Endometrium (tissue), 2 donors: ENCODE measurements around the gene FZD2.
"Not testable (repeated sequence)": the region's sequence is repeated elsewhere in the genome, so short reads cannot be mapped to it uniquely, and the experiment has no call there.

Experiments
- FAIRE-seq: peaks from 2 replicates; lab custom pipeline; 2012; peaks lifted over from hg19 to GRCh38; lab: Jason Lieb, UNC
- donor health status: control.
- donor health status: control.

Gene FZD2

GRCh38 chr17:44556832-44557606, at the start of gene FZD2:
Gene FZD2, plus strand, starts transcription at chr17:44557484. Its CDS starts 205 bp downstream, at chr17:44557689.
- FAIRE-seq, result peak; percentile 98

- FAIRE-seq, result not testable (repeated sequence)
Measured at GRCh38 chr17:44511241-44512134, 45.8 kb upstream of the FZD2 start.

DNA sequence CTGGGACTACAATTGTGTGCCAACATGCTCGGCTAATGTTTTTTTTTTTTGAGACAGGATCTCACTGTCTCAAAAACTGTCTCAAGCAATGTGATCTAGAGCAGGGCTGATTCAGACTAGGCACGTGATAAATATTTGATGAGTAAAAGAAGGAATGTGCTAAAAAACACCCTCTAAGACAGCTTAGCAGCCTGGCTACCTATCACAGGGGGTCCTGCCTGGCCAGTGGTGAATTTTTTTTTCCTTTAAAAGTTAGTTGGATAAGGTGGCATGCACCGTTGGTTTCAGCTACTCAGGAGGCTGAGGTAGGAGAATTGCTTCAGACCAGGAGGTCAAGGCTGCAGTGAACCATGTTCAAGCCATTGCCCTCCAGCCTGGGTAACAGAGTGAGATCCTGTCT, 39.3 kb upstream of the FZD2 start:
- FAIRE-seq, result no peak

- no peak for FAIRE-seq
Measured at GRCh38 chr17:44522883-44523671, 34.2 kb upstream of the FZD2 start.

DNA sequence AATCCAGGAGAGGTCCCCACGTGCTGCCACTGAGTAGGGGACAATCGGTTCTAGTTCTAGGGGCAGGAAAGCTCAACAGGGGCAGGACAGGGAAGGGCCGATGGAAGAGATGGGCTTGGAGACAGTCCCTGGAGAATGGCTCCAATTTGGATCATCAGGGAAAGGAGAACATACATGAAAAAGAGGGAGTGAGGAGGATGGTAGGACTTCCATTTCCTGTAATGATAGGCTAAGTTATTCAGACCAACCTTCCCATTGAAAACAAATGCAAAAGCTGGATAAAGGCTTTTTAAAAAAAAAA, 33.7 kb upstream of the FZD2 start:
- FAIRE-seq, result no peak

- no peak for FAIRE-seq
Measured at GRCh38 chr17:44527102-44527501, 30.2 kb upstream of the FZD2 start.

GRCh38 chr17:44527954-44528353, 29.3 kb upstream of the FZD2 start:
- no peak for FAIRE-seq

DNA sequence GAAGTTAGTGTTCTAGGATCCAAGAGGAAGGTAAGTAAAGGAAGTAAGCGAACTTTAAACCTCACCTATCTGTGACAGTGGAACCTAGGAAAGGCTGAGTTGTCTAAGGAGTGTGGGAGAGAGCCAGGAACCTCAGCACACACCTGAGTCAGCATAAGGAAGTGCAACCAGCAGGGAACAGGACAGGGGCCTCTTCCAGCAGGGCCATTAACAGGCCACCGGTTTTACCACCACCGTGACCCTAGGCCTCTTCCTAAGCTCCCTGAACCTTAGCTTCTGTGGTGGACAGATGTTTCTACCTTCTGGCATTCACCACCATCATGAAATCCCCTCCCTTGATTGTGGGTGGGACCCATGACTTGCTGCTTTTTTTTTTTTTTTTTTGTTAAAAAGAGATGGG, 27.4 kb upstream of the FZD2 start:
- no peak for FAIRE-seq

DNA sequence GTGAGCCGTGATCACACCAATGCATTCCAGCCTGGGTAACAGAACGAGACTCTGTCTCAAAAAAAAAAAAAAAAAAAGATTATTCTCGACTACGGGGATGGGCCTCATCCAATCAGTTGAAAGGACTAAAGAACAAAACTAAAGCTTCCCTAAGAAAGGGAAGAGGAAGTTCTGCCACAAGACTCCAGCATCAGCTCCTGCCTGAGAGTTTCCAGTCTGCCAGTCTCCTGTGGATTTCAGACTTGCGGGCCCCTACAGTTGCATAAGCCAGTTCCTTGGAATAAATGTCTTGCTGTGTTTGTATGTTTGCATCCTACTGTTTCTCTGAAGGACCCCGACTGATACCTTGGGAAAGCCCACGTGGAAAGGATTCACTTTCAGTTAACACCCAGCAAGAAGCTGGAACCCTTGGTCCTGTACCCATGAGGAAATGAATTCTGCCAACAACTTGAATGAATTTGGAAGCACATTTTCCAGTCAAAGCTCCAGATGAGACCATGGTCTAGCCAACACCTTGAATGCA, 26.3 kb upstream of the FZD2 start:
- FAIRE-seq, result no peak

DNA sequence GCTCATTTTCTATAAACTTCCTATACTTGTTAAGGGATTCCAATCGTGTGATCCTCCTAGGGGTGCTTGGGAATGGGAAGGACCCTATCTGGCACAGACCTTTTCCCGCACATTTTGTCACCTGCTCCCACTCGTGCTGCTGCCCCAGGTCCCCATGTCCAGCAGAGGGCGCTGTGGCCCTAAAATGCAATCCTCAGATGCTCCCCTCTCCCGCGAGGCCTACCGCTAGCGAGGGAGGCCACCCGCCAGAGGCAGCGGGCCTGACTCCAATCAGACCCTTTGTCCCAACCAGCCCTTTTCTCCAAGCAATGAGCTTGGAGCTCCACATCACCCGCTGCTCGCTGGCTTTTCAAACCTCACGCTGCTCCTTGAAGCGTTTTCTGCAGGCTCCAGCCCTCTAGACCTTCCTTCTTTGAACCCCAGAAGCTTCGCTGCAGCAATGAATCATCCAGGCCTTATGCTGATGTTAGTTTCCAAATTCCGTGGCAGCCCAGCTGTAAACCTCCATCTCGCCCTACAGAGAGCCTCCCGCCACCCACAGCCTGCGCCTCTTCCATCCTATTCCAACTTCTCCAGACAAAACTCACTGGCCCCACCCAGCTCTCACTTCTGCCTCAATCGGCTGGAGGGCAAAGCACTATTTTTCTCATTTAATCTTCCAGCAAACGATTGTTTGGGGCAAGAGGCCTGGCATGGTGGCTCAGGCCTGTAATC, 23.6 kb upstream of the FZD2 start:
- FAIRE-seq, result no peak

DNA sequence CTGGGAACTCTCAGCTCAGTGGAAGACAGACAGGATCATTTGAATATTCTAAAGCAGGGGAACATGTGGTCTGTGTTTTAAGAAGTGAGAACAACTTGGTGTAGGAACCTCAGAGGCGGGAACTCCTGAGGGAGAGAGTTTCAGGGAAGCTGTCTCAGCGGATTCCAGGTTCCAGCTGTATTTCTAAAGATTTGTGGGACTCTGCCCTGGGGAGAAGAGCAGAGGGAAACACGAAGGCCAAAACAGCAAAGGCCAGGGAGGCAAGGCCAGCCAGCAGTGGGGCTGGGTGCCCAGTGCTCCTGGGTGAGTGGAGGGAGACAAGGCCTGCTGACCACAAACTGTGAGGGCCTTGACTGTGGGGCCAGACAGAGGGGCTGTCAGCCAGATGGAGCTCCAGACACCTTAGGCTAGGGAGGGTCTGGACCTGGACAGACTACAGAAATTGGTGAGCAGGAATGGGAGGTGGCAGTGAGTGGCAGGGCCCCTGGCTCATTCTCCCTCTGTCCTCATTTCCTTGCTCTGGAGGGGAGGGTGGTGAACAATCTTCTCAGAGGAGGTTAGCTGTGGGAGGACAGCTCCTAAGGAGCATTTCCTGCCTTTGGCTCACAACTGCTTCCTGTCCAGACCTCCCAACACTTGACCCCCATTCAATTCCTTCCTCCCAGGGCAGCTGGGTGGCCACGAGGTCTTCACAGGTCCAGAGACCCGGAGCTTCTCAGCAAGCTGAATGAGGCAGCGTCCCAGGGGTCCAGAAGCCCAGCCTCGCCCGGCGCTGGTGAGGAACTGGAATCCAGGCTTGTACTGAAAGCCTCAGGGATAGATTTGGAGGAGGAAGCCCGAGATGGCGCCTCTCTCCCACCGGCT, 21.0 kb upstream of the FZD2 start:
- no peak for FAIRE-seq

DNA sequence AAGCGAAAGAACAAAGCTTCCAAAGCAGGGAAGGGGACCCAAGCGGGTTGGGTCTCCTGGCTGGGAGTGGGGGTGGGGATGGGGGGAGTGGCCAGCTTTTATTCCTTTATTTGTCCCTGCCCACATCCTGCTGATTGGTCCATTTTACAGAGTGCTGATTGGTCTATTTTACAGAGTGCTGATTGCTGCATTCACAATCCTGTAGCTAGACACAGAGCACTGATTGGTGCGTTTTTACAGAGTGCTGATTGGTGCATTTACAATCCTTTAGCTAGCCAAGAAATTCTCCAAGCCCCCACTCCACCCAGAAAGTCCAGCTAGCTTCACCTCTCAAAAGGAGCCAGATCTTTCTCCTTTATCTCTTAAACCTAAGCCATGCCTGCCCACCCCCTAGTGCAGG, 19.4 kb upstream of the FZD2 start:
- not testable (repeated sequence) for FAIRE-seq

DNA sequence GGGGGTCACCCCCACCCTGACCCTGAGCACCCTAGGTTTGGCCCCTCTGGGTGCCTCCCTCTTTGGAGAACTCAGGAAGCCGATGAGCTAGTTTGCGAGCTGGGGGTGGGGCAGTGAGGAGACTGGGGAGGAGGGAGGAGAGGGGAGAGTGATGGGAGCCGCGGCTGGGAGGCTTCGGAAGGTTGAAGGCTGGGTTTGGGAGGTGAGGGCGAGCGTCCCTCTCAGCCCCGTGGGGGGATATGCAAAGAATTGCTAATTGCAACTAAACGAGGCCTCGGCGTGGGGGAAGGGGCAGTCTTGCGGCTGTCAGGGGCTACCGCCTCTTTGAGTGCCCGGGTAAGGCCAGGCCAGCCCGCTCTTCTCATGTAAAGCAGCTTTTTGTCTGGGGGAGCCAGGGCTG, 17.6 kb upstream of the FZD2 start:
- FAIRE-seq, result no peak

GRCh38 chr17:44540246-44541084, 16.8 kb upstream of the FZD2 start:
- FAIRE-seq, result no peak

DNA sequence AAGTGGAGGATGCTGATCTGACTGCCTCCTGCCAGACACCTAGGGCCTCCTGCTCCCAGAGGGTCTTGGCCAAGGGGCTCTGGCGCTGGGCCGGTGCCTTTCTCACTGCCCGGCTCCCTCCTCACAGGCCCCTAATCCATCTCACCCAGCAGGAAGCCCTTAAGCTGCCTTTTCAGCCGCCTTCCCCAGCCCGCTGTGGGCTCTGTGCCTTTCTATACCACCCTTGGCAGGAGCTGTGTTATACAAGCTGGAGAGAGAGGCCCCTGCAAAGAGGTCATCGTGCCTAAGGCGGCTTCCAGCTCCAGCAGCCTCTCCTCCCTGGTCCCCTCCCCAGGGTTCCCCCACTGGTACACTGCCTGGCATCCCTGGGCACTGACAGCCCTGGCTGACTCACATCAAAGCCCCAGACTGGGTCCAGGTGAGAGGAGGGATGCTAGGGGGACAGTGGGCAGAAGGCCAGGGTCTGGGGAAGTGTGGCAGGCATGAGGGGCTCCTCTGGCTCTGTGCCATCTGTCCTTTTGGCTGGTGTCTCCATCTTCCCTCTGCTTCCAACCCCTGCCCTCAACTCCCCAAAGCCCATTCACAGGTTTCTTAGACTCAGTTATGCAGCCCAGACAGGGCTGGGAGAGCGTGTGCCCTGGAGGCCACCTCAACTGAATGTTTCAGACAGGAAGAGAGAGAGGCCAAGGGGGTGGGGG, 15.3 kb upstream of the FZD2 start:
- FAIRE-seq, result no peak

DNA sequence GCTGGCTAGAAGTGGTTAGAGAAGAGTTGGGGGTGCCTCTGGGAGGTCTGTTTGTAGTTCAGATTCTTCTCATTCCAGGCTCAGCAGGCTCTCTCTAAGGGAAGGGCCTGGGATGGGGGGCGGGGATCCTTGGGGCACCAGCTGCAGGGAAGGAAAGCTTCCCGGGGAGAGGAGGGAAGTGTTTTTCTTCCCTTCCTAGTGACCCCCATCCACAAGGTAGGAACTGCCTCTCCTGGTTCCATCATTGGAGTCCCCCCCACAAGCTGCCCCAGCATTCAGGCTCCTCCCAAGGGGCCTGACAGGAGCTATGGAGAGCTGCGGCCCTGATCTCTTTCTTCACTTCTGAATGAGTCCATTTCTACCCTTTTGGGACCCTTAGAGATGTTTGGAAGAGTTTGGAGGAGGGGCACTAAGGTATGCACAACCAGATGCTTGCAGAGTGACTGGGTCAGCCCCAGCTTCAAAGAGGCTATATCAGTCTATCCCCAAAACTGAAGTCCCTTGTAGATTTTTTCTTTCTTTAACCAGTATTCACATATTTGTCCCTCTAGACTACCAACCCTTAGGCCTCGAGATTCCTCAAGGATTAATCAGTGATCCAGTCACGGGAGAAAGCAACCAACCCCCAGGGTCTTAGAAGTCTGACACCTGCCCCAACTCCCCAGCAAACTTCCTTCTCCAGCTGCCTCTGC, 13.9 kb upstream of the FZD2 start:
- no peak for FAIRE-seq

DNA sequence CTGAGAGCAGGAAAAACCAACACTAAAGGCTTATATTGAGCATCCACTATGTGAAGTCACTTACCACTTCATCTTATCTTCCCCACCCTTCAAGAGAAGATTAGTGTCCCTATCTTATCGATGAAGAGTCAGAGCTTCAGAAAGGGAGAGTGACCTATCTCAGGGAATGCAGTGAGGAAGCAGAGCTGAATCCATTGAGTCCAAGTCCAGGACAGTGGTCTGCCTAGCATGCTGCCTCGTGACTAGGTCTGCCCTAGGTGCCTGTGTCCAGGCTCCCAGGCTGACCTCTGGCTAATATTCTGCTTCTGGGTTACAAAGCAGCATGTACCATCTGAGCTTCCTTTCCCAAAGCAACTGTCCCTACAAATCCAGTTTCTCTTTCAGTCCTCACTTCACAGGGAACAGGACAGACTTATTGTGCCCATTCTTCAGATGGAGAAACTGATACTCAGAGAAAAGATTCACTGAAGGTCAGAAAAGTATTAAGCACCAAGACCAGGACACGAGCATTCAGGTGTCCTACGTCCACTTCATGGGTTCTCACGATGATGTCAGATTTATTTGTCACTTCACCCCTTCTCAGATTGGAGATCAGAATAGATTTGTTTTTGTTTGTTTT, 13.3 kb upstream of the FZD2 start:
- FAIRE-seq, result no peak
